WI38 (cell line): ENCODE measurements around the gene MED16.

ENCODE experiments used
- H3K4me3 ChIP-seq: 2 replicates; pipeline ENCODE4 v1.5.1; 2011; ENCODE audit warnings: low read depth, mild to moderate bottlenecking, control low read depth, low read length
- TF ChIP-seq, protein P1 (sequence below): IDR thresholded peaks from 2 replicates; pipeline ENCODE4 v1.5.1; 2012; ENCODE audit warnings: low read depth, mild to moderate bottlenecking, control low read depth, low read length

Gene MED16

DNA sequence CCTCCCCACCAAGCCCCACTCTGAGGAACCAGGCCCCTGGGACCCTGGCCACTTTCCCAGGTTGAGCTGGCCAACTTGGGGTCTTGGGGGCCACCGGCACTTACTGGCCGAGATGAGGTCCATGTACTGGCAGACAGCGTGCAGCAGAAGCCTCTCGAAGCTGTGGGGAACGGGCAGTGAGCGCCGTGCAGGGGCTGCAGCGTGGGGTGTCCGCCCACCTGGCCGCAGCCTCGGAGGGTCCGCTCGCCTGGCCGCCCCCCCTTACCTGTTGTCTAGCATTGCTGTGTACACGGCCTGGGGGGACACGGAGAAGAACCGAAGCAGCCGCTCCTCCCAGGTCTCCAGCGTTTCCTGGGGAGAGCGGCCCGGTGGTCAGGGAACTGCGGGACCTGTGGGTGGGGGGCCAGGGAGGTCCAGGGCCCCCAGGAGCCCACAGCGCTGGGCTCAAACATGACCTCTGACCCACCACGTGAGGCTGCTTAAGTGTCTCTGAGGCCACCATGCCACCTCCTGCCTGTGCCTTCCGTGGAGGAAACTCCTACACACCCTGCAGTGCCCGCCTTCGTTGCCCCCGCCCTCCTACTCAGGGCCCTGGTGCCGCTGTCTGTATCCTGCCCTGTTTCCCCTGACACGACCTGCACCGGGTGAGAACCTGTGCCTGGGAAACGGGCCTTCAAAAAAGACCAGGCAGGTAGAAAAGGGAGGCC is 6.5 kb upstream of the MED16 start:
- H3K4me3 ChIP-seq: no peak overlapping the region
- TF ChIP-seq, protein P1, sequence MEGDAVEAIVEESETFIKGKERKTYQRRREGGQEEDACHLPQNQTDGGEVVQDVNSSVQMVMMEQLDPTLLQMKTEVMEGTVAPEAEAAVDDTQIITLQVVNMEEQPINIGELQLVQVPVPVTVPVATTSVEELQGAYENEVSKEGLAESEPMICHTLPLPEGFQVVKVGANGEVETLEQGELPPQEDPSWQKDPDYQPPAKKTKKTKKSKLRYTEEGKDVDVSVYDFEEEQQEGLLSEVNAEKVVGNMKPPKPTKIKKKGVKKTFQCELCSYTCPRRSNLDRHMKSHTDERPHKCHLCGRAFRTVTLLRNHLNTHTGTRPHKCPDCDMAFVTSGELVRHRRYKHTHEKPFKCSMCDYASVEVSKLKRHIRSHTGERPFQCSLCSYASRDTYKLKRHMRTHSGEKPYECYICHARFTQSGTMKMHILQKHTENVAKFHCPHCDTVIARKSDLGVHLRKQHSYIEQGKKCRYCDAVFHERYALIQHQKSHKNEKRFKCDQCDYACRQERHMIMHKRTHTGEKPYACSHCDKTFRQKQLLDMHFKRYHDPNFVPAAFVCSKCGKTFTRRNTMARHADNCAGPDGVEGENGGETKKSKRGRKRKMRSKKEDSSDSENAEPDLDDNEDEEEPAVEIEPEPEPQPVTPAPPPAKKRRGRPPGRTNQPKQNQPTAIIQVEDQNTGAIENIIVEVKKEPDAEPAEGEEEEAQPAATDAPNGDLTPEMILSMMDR: no peak

DNA sequence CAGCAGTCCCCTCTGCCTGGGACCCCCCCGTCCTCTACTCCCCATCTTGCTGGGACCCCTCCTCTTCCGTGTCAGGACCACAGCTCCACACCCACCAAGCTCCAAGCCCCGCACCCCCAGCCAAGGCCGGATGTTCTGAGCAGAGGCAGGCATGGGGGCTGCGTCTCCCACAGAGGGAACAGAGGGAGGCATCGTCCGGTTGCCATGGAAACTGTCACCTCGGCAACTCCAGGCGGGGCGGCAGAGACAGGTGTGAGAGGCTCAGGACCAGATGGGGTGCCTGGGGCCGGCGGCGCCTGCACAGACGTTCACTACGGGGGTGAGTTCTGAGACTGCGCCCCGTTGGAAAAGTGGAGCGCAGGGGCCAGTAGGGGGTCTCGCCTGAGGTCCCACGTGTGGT is 5.7 kb upstream of the MED16 start:
- TF ChIP-seq, protein P1: no peak

DNA sequence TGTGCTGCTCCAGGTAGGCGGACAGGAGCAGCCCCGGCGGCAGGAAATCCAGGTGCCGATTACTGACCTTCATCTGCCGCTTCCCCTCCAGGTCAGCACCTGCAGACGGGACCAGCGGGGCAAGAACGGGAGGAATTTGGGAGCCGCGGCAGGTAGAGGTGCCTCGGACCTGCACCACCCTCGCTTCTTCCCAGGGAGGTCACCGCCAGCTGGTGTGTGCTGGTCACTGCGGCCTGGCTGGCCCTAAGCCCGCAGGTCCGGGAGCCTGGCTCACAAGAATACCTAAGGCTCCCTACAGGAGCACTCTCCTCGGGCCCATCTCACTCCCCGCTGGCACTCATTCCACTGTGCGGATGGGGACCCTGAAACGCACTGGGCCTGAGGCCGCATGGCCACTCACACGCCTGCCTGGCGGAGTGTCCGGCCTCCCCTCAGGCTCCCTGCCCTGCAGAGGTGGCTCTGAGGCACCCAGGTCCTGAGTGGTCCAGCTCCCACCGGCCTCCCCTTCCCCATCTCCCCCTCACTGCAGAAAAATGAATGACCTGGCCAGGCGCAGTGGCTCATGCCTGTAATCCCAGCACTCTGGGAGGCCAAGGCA is 4.6 kb upstream of the MED16 start:
- H3K4me3 ChIP-seq: no peak overlapping the region
- TF ChIP-seq, protein P1: no peak

More for the DNA sequence above, 5.7 kb upstream of the MED16 start:
- no peak overlapping the region for H3K4me3 ChIP-seq

DNA sequence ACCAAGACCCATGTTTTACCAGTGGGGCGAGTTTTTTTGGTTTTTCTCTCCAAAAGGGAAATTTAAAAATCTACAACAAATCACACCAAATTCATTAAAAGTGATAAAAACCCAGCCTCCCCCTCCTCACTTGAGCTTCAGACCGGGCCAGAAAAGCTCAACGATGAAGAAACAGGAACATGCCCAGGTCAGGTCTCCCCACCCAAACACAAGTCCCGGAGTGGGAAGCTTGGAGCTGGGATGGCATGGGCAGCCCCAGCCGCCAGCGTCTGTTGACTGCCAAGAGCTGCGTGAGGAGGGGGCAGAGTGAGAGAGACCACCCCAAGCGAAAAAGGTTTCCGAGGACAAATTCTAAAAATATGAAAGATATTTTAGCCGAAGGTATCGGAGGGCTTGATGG is 4.0 kb upstream of the MED16 start:
- TF ChIP-seq, protein P1: no peak

DNA sequence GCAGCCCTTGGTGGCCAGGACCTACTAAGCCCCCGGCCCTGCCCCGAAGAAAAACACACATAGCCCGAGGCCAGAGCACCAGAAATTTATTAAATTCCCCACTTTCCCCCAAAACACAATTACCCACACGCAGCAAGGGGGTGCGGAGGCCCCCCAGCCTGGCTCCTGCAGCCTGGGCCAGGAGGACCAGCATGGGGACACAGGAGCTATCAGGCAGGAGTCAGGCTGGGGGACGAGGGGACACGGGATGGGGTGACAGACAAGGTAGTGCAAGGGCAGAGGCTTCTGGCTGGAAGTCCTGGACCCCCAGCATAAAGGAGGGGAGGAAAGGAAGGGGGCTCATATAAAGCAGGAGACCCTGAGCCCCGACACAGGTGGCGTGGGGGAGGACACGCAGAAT is 3.4 kb upstream of the MED16 start:
- TF ChIP-seq, protein P1: no peak
- H3K4me3 ChIP-seq: no peak overlapping the region

More for the DNA sequence above, 4.0 kb upstream of the MED16 start:
- H3K4me3 ChIP-seq: no peak overlapping the region

DNA sequence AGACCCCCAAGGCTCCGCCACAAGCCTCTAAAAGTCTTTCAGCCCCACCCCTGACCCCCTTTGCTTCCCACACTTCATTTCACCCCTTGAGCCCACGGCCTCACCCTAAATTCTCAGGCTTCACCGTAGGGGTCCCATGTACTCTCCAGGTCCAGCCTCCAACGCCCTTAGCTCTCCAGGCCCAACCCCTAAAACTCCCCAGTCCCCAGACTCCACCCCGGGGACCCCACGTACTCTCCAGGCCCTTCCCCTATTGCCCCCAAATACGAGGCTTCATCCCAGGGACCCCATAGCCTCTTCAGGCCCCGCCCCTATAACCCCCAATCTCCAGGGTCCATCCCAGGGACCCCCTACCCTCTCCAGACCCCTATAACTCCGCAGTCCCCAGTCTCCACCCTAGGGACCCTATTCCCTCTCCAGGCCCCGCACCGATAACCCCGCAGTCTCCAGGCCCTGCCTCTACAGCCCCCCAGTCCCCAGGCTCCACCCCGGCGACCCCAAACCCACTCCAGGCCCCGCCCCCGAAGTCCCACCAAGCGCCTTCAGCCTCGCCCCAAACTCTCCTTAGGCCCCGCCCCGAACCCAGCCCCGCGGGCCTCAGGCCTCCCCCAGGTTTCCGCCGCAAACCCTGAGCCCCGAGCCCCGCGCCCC is 619 bp downstream of the MED16 start:
- TF ChIP-seq, protein P1: no peak
- peak overlapping the region; percentile 81 for H3K4me3 ChIP-seq

DNA sequence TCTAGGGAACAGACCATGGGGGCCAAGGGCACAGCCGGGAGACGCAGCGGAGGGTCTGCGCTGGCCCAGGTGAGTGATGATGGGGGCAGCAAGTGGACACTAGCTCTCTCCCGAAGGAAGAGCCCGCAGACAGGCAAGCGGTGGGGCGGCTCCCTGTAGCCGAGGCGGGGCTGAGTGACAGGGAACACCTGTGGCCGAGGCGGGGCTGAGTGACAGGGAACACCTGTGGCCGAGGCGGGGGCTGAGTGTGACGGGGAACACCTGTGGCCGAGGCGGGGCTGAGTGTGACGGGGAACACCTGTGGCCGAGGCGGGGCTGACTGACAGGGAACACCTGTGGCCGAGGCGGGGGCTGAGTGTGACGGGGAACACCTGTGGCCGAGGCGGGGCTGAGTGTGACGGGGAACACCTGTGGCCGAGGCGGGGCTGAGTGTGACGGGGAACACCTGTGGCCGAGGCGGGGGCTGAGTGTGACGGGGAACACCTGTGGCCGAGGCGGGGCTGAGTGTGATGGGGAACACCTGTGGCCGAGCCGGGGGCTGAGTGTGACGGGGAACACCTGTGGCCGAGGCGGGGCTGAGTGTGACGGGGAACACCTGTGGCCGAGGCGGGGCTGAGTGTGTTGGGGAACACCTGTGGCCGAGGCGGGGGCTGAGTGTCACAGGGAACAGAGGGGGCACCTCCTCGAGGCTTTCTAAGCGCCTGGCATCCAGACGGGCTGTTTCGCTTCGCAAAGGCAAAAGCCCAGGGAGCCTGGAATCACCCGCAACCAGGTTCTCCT is 1.4 kb downstream of the MED16 start:
- peak overlapping the region; percentile 81 for H3K4me3 ChIP-seq
